ENCODE results near the gene XRCC1. TPM values are rescaled to one million over a fixed set of nuclear protein-coding genes. Genes with fewer than 3 reads are reported as not detected.
A peak's percentile ranks its signal among the peaks of the same experiment; 100 is the strongest.

The XRCC1 gene
- total and polyA plus RNA-seq, 9 of the 15 experiments (the other 6 are each of a cell fraction or from before 2014, with no cell fraction given) = 1.5 to 36.9 (median 24.9) TPM

GRCh38 chr19:43619262-43620060 is 44.1 kb upstream of the XRCC1 start, which contains the start of gene ZNF428 (continued):
- TF ChIP-seq RBBP5 (IDR thresholded peaks at IDR 0.05; ENCODE audit: borderline replicate concordance, insufficient read depth, low read length, poor library complexity, severe bottlenecking) (peak; percentile 87), NFE2 (IDR thresholded peaks at IDR 0.05; ENCODE audit: low read depth) (peak; percentile 54; the same call in 1 of the 2 replicates), RCOR1 (IDR thresholded peaks at IDR 0.05; ENCODE audit: borderline replicate concordance in 1 of 2, low read depth in 2 of 2, low read length in 2 of 2) (peak; percentile 30 to 63; a peak in 2 of 4 replicates), ARID4B (CRISPR knock-in tag; IDR thresholded peaks at IDR 0.05) (peak; percentile 61), PHB (CRISPR knock-in tag; IDR thresholded peaks at IDR 0.05) (0 out of 2 replicates have a peak, but pooled peaks have one; percentile 17), NFRKB (IDR thresholded peaks at IDR 0.05; ENCODE audit: low read depth) (peak; percentile 53; the same call in 1 of the 2 replicates), XRCC3 (IDR thresholded peaks at IDR 0.05) (no peak), GATA2 (CRISPR knock-in tag; IDR thresholded peaks at IDR 0.05) (no peak), IRF2 (CRISPR knock-in tag; IDR thresholded peaks at IDR 0.05) (no peak), TSHZ1 (CRISPR knock-in tag; IDR thresholded peaks at IDR 0.05) (no peak), TAF1 (IDR thresholded peaks at IDR 0.05; ENCODE audit: control insufficient read depth, extremely low read depth, insufficient read depth, low read length, severe bottlenecking) (peak; percentile 64)
